SK-N-SH treated with all-trans-retinoic acid at 6 μM for 48 hours (cell line): ENCODE data around the gene HELZ.

Source experiments
- ATAC-seq: fragments of 200-7000 bp; cut with Tn5 transposase; 3 replicates; pipeline ENCODE4 v1.9.1; 2020; ENCODE audit warnings: mild to moderate bottlenecking, moderate library complexity
- ARNTL ChIP-seq: fragments of 450-650 bp; formaldehyde crosslinking; IDR thresholded peaks from 2 replicates; pipeline ENCODE4 v1.5.0; 2020; ENCODE audit warnings: low read depth, mild to moderate bottlenecking, moderate library complexity, borderline replicate concordance
- BACH2 ChIP-seq: fragments of 250-450 bp; sonication (Bioruptor Pico); IDR thresholded peaks from 2 replicates; pipeline ENCODE4 v1.9.0; 2021; ENCODE audit warnings: mild to moderate bottlenecking, borderline replicate concordance
- CREB5 ChIP-seq: fragments of 250-450 bp; sonication (Bioruptor Pico); IDR thresholded peaks from 2 replicates; pipeline ENCODE4 v1.5.1; 2020; ENCODE audit warnings: low read depth, mild to moderate bottlenecking, moderate library complexity
- CSDC2 ChIP-seq: fragments of 250-450 bp; sonication (Bioruptor Pico); IDR thresholded peaks from 2 replicates; pipeline ENCODE4 v1.5.0; 2020; ENCODE audit warnings: mild to moderate bottlenecking, moderate library complexity
- CSRNP3 ChIP-seq: fragments of 250-450 bp; sonication (Bioruptor Pico); IDR thresholded peaks from 2 replicates; pipeline ENCODE4 v1.5.1; 2021; ENCODE audit warnings: mild to moderate bottlenecking, moderate library complexity
- ESRRG ChIP-seq: fragments of 250-450 bp; sonication (Bioruptor Pico); IDR thresholded peaks from 2 replicates; pipeline ENCODE4 v1.6.1; 2021; ENCODE audit warnings: mild to moderate bottlenecking
- GLIS3 ChIP-seq: fragments of 250-450 bp; sonication (Bioruptor Pico); IDR thresholded peaks from 2 replicates; pipeline ENCODE4 v1.5.0; 2020; ENCODE audit warnings: mild to moderate bottlenecking, moderate library complexity
- OSR1 ChIP-seq: fragments of 250-450 bp; sonication (Bioruptor Pico); IDR thresholded peaks from 2 replicates; pipeline ENCODE4 v1.8.0; 2022; ENCODE audit warnings: moderate library complexity, mild to moderate bottlenecking, inconsistent platforms
- PATZ1 ChIP-seq: fragments of 250-450 bp; sonication (Bioruptor Pico); IDR thresholded peaks from 2 replicates; pipeline ENCODE4 v1.8.0; 2020; ENCODE audit warnings: mild to moderate bottlenecking, moderate library complexity, borderline replicate concordance
- PPARA ChIP-seq: fragments of 250-450 bp; sonication (Bioruptor Pico); IDR thresholded peaks from 2 replicates; pipeline ENCODE4 v1.5.0; 2020; ENCODE audit warnings: mild to moderate bottlenecking, borderline replicate concordance
- RARB ChIP-seq: fragments of 250-450 bp; sonication (Bioruptor Pico); IDR thresholded peaks from 2 replicates; pipeline ENCODE4 v1.8.0; 2021; ENCODE audit warnings: mild to moderate bottlenecking, moderate library complexity
- SNAI2 ChIP-seq: fragments of 250-450 bp; sonication (Bioruptor Pico); IDR thresholded peaks from 2 replicates; pipeline ENCODE4 v1.5.0; 2020; ENCODE audit warnings: mild to moderate bottlenecking, moderate library complexity
- TCF4 ChIP-seq: fragments of 250-450 bp; sonication (Bioruptor Pico); IDR thresholded peaks from 2 replicates; pipeline ENCODE4 v1.8.0; 2021; ENCODE audit warnings: mild to moderate bottlenecking, moderate library complexity, borderline replicate concordance
- TOX ChIP-seq: fragments of 250-450 bp; sonication (Bioruptor Pico); IDR thresholded peaks from 2 replicates; pipeline ENCODE4 v1.8.0; 2021; ENCODE audit warnings: mild to moderate bottlenecking, moderate library complexity, borderline replicate concordance
- ZC3H10 ChIP-seq: fragments of 250-450 bp; sonication (Bioruptor Pico); IDR thresholded peaks from 2 replicates; pipeline ENCODE4 v1.5.1; 2021; ENCODE audit warnings: mild to moderate bottlenecking, moderate library complexity
- ZFP30 ChIP-seq: fragments of 450-650 bp; formaldehyde crosslinking; IDR thresholded peaks from 2 replicates; pipeline ENCODE4 v1.5.0; 2022; ENCODE audit warnings: mild to moderate bottlenecking, moderate library complexity
- ZNF565 ChIP-seq: fragments of 450-650 bp; formaldehyde crosslinking; conservative IDR thresholded peaks from 2 replicates; pipeline ENCODE4 v1.5.0; 2020; ENCODE audit warnings: low read depth, mild to moderate bottlenecking, moderate library complexity
- ZNF8 ChIP-seq: fragments of 450-650 bp; formaldehyde crosslinking; IDR thresholded peaks from 2 replicates; pipeline ENCODE4 v1.5.0; 2020; ENCODE audit warnings: mild to moderate bottlenecking, moderate library complexity

HELZ gene

GRCh38 chr17:67051155-67051538, 193.8 kb downstream of the HELZ start:
- no peak for TF ChIP-seq PATZ1 (CRISPR knock-in tag)
- no peak for TF ChIP-seq ZNF565 (CRISPR knock-in tag)
- TF ChIP-seq GLIS3 (CRISPR knock-in tag), result no peak
- no peak for TF ChIP-seq PPARA (CRISPR knock-in tag)
- no peak for TF ChIP-seq OSR1 (CRISPR knock-in tag)
- no peak for TF ChIP-seq TOX (CRISPR knock-in tag)
- TF ChIP-seq SNAI2 (CRISPR knock-in tag), result no peak
- TF ChIP-seq TCF4 (CRISPR knock-in tag), result no peak
- no peak for TF ChIP-seq ZFP30 (CRISPR knock-in tag)
- TF ChIP-seq CREB5 (CRISPR knock-in tag), result no peak
- no peak for TF ChIP-seq CSRNP3 (CRISPR knock-in tag)
- no peak for ATAC-seq

- ATAC-seq, result no peak
- TF ChIP-seq ZNF565 (CRISPR knock-in tag) (no peak), RARB (CRISPR knock-in tag) (no peak), CSDC2 (CRISPR knock-in tag) (no peak), ZC3H10 (no peak), CSRNP3 (CRISPR knock-in tag) (no peak), CREB5 (CRISPR knock-in tag) (no peak), BACH2 (CRISPR knock-in tag) (no peak), ZNF8 (CRISPR knock-in tag) (no peak), ZFP30 (CRISPR knock-in tag) (no peak)
- TF ChIP-seq, all 23 proteins: peak for 0
Measured at GRCh38 chr17:67050471-67051154, 194.4 kb downstream of the HELZ start.

GRCh38 chr17:67050066-67050465, 194.9 kb downstream of the HELZ start:
- TF ChIP-seq ZNF565 (CRISPR knock-in tag), result no peak
- no peak for TF ChIP-seq TCF4 (CRISPR knock-in tag)
- TF ChIP-seq ESRRG (CRISPR knock-in tag), result no peak
- TF ChIP-seq OSR1 (CRISPR knock-in tag), result no peak
- TF ChIP-seq BACH2 (CRISPR knock-in tag), result no peak
- no peak for TF ChIP-seq CSDC2 (CRISPR knock-in tag)
- no peak for TF ChIP-seq GLIS3 (CRISPR knock-in tag)
- no peak for TF ChIP-seq ARNTL
- TF ChIP-seq ZFP30 (CRISPR knock-in tag), result no peak
- TF ChIP-seq TOX (CRISPR knock-in tag), result no peak
- ATAC-seq, result no peak

GRCh38 chr17:67049025-67049739, 195.8 kb downstream of the HELZ start:
- TF ChIP-seq TOX (CRISPR knock-in tag) (no peak), ZNF565 (CRISPR knock-in tag) (no peak), ESRRG (CRISPR knock-in tag) (no peak)
- TF ChIP-seq, all 23 proteins: peak for 0
- no peak for ATAC-seq
